HG03025 (cell line): ENCODE measurements around the gene C10orf71.

ENCODE experiments used
- ATAC-seq: cut with Tn5 transposase; IDR thresholded peaks from one replicate; pipeline ENCODE4 v1.9.1; 2021; ENCODE audit warnings: mild to moderate bottlenecking, moderate library complexity; ENCODE audit not compliant: unreplicated experiment, low FRiP score

Gene C10orf71

DNA sequence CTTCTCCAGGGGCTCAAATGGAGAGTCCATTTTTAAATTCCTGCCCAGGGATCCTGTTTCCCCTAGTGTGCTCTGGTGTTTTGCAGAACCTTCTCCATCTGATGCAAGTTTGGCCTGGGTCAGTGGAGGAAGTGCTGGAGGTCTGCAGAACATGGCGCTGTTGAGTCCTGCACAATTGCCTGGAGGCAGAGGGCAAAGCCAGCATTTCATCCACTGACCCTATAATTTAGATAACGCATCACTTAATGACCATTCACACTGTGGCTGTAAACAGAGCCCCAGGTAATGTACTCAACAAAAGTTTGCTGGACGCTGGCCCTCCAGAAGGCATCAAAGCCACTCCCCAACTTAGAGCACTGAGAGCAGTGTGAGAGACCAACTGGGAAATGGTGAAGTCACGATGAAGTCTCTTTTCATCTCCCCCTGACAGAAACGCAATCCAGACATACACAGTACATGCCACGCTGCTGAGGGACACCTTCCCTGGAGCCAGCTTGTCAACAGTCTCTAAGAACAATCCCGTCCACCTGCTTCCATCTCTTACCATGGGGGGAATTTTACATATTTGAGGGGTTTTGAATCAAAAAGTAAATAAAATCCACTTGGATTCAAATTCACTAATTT, 13.4 kb downstream of the C10orf71 start:
- no peak for ATAC-seq

DNA sequence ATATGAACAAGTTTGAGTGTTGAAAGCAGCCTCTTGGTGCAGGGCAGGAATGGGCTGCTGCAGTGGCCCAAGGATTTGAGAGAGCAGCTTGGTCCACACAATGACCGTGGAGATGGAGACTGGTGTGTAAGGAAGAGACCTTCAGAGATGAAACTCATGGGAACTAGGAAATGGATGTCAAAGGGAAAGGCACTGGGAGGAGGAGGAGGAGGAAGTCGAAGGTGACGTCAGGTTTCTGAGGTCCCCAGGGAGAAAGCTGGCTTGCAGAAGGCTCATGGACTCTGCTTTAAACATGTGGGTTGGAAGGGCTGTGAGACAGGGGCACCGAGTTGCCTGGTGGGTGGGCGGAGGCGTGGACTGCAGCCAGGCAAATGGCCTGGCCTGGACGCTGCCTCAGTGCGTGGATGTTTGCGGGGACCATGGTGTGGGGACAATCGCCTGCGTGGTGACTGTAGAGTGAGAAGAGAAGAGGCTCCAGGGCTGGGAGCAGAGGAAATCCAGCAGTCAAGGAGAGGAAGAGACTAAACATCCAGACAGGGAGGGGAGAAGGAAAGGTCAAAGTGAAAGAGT, 14.6 kb downstream of the C10orf71 start:
- ATAC-seq: no peak

DNA sequence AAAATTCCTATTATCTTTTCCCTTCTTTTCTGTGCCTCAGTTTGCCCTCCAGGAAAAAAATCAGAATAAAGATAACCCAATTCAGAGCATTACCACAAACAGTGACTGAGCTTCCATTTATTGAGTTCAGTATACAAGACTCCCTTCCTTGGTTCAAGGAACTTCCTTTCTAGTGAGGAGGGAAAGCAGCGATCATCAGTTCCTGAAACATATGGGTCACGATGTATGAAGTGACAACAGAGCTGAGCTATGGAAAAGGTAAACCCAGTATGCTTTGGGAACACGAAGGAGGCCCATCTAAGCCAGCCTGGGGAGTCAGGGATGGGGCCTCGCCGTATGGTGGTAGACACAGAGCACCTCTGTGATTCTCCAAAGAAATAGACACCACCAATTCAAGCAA, 15.8 kb downstream of the C10orf71 start:
- no peak for ATAC-seq

DNA sequence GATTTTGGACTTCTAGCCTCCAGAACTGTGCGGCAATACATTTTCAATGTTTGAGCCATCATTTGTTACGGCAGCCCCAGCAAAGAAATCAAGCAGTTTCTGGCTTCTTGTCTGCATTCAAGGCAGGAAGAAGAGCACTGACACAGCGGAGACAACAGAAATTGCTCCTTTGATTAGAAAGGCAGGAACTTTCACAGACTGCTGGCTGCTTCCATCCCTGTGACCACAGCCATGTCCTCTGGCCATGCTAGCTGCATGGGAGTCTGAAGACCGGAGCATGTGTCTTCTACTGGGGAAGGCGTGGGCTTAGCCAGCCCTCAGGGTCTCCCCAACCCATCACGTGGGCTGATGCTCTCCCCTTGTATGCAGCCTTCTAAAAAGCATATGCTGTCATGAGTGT, 19.1 kb downstream of the C10orf71 start:
- ATAC-seq: no peak

DNA sequence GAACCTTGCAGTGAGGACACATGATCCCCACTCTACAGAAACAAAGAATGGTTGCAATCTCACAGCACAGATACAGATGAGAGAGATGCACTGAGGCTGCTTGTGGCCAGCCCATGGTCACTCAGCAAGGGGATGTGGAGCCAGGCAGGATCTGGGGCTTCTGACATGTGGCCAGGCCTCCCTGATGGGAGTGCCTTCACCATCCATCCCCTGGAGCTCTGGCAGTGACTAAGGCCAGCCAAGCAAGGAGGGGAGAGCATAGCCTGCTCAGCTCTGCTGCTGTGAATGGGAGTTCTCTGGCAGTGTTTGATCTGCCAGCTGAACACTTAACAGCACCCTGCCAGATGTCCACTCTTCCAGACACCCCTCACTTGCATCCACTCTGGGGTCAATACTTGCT, 19.8 kb downstream of the C10orf71 start:
- ATAC-seq: no peak

DNA sequence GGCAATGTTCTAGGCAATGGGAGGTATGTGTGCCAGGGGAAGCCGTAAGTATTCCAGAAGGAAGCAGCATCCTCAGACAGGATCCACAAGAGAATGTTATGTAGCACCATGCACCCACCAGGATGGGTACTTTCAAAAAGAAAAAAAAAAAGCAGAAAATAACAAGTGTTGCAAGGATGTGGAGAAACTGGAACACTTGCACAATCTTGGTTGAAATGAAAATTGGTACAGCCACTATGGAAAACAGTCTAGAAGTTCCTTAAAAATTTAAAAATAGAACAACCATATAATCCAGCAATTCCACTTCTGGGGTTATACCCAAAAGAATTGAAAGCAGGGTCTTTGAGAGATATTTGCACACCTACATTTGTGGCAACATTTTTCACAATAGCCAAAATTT, 20.2 kb downstream of the C10orf71 start:
- ATAC-seq: no peak

DNA sequence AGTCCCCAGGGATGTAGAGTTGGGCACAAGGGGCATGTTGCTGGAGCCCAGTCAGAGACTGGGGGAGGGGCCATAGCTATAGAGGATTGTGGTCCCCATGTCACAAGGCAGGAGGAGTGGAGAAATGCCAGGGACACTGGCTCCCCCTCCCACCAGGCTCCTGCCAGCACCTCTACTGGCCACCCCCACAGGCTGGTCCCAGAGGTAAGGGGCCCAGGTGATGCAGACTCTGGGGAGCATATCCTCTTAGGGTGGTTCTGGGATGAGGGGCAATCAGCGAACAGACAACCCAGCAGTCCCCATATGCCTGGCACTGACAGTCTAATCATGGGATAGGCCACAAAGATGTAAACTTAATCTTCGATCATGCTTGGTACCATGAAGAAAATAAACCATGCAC, 21.2 kb downstream of the C10orf71 start:
- ATAC-seq: no peak

DNA sequence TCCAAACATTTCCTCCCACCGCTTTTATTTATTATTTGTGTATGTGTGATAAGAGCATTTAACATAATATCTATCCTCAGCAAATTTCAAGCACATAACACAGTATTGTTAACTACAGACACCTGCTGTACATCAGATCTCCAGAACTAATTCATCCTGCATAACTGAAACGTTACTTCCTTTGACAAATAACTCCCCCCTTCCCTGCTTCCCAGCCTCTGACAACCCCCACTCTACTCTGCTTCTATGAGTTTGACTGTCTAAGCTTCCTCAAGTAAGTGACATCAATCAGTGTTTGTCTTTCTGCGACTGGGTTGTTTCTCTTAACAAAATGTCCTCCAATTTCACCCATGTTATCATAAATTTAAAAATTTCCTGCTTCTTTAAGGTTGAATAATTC, 22.1 kb downstream of the C10orf71 start:
- no peak for ATAC-seq

DNA sequence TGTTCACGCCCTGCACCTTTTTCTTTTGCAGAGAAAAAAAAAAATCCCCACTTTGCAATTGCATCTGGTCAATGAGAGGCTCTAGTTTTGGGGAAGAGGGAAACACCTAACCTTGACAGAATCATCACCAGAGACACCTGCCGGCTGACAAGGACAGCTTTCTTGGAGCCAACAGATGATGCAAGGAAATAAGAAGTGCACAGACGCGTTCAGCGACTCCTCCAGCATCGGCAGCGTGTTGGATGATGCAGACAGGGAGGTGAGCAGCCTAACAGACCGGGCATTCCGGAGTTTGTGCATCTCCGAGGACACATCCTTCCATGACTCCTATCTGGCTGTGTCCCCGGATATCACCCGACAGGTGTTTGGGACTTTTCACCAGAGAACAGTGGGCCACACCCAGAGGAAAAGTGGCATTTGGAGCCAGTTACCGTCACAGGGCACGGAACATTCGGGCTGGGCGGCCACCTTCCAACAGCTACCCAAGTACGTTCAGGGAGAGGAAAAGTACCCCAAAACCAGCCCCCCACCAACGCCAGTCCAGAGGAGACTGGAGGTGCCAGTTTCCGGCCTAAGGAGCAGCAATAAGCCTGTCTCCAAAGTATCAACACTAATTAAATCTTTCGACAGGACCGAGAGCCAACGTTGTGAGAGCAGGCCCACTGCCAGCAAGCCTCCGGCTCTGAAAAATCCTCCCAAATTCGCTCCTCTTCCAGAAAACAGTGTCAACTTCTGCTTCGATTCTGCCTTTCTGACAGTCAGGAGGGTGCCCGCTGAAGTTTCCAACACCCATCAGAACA, 23.6 kb downstream of the C10orf71 start:
- no peak for ATAC-seq

DNA sequence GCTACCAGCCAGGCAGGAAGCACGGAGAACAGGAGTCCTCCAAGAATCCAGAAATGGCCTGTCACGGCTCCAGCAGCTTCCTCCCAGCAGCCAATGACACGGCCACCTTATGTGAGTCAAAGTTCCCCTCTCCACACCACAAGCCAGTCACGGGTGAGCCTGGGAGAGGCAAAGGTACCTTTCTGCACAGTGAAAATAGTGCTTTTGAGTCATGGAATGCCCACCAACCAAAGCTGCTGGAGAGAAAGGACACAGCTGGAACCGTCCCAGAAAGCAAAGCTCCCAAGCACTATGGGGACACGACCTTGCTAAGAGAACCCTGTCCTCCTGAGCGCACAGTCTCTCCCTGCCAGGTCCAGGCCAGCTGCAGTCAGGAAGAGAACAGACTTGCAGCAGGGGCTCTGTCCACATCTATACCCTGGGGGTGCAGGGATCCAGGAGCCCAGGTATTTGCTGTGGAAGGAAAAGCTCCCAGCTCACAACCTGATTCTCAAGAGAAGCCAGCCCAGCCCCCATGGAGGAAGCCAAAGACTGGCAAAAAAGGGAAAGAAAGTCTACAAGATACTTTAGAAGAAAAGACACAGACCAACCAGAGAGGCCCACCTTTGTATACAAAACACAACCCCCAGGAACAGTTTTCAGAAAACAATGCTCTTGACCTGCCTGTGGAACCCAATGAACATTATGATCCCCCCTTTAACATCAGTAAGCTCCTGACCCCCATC, 24.4 kb downstream of the C10orf71 start:
- ATAC-seq: no peak

DNA sequence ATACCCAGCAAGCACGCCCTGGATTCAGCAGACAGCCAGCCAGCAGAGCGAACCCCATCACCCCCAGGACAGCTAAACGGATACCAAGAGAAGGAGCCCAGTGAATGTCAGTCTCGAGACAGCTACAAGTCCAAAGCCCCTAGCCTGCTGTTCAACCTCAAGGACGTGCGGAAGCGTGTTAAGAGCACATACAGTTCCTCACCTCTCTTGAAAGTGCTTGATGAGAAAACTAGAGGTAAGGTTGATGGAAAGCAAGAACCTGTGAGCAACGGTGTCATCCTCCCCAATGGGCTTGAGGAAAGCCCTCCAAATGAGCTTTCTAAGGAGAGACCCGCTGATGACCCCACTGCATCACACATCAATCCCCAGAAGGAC, 24.9 kb downstream of the C10orf71 start:
- ATAC-seq: no peak

DNA sequence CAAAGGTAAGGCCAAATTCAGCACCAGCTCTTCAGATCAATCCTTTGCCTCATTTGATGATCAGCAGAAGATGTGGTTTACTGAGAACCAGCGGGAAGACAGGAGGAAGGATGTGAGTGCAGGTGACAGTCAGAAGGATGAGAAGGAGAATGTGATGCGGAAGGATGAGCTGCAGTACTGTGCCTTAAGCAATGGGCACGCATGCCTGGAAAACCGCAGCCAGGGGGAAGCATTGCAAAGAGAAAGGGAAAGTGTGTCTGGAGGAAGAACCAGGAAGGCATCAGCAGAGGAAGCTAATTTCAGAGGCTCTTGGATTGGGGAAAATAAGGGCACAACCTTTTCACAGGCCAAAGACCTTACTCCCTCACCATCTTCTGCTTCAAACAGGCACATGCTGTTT, 25.7 kb downstream of the C10orf71 start:
- no peak for ATAC-seq

DNA sequence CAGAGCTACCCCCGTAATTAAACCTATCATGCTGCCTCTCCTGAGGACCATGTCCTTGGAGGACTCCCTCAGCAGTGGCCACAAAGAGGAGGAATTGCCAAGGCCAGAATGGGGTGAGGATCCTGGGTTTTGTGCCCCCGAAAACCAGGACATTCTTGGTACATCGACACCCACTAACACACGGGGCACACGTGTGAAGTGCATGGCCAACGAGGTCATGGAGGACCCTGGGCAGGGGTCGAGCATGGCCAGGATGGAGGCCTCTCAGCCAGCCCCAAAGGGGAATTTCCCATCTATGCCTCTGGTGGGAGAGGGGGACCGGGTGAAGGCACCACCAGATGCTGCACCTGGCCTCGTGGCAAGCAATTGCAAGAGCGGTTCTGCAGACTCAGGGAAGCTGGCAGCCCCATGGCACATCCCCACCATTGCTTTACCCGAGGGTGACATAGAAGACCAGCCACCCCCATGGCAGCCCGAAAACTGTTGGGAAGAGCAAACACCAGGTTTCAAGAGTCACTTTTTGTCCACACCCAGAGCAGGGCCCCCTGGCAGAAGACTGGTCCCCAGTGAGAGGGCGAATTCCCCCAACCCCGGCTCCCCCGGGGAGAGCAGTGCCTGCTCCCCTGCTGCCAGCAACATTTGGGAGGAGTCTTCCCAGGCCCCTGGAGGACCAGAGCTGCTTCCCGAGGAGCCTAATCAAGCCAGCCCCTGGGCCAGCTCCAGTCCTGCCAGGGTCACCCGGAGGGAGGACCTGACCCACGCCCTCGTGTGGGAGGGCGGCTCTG, 26.4 kb downstream of the C10orf71 start:
- ATAC-seq: no peak

DNA sequence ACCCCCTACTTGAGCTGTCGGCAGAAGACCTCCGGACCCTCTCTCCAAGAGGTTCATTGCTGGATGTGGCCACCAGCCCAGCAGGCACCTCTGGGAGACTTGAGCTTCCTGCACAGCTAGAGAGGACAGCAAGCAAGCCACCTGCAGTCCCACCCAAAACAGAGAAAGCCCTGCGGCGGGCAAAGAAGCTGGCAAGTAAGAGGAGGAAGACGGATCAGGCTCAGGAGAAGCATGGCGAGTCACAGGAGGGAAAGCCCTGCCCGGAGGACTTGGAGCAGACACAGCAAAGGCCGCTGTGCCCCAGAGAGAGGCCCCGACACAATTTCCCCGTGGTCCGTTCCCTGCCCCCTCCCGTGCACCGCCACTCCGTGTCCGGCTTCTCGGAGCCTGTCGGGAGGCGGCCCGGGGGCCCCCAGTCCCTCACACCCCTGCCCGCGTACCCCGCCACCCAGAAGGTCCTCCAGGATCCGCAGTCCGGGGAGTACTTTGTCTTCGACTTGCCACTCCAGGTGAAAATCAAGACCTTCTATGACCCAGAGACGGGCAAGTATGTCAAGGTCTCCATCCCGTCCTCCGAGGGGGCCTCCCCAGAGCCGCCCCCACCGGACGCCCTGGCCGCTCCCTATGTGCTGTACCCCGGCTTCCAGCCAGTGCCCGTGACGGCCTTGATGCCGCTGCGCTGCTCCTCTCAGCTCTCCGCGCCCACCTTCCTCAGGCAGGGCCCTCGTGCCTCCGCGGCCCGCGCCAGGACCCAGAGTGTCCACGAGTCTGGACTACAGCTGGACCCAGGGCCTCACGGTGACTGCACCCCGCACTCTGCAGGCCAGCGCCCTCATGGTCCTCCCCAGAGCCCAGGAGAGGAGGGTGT, 27.2 kb downstream of the C10orf71 start:
- ATAC-seq: no peak

DNA sequence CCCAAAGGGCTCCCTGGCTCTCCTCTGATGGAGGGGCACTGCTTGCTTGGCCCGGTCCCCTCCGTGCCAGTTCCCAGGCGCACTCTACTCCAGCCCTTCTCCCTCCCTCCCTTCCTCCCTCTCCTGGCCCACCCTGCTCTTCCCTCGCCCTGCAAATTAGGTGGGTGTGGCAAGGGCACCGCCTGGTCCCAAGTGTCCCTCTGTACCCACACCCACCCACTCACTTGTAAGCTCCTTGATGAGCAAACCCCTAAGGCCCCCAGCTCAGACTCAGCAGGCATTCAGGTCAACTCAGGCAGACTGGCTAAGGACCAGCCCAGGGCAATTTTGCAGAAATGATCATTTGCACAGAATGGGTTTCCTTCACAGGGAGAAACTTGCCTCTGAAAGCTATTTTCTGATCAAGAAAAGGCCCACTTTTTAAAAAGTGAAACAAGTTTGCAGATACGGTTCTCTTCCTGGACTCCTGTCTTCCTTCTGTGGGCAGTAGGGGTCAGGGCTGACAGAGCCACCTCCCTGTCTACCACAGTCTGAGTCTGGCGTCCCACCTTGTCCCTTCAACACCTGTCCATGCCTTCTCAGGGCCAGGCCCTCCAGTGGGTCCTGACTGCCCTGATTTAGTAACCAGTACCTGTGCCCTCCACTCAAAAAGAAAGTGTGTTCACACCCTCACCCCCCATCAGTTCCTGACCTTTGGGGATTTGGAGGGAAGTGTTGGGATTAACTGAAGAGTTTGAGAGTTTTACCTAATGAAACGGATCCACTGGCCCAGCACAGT, 28.3 kb downstream of the C10orf71 start:
- no peak for ATAC-seq

DNA sequence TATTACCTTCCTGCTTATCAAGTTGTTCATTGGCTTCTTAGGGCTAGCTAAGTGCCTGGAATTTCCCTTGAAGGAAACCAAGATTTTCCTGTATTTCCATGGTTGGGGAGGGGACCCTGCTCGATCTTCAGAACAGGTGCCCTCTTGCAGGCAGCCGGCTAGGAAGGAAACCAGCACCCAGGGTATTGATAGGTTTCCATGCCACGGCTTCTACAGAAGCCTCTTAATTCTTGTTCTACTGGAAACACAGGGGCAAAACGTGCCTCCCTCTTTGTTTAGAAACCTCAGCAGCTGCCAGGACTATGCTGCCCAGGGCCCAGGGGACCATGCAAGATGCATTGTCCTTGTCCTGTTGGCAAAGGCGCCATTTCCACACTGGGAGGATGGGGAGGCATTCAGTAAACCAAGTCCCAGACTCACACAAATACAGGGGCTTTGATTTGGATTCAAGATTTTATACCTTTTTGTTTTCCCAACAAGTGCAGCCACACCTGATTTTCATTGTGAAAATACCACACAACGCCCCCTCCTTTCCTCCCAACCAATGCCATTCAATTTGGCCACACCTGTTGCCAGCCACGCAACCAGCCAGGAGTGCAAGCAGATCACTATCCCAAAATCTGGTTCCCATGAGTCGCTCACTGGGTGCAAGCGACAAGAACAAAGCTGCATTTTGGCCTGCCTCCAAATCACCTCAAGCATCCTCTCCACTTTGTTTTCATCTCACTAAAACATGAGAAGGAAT, 29.6 kb downstream of the C10orf71 start:
- no peak for ATAC-seq

DNA sequence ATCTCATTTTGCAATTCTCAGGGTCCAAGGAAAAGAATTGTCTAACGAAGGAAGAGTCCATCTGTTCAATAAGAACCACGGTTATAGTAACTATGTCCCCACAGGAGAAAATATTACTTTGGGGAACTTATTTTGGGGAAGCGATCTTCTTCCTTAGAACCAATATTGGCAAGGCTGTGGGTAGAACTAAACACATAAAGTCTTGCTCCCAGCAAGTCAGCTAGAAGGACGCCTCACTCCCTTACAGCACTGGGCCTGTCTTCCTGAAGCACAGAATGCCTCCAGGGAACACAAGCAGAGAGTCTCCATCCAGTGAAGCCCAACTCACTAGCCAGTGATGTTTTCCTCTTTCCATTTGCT, 30.2 kb downstream of the C10orf71 start:
- no peak for ATAC-seq

DNA sequence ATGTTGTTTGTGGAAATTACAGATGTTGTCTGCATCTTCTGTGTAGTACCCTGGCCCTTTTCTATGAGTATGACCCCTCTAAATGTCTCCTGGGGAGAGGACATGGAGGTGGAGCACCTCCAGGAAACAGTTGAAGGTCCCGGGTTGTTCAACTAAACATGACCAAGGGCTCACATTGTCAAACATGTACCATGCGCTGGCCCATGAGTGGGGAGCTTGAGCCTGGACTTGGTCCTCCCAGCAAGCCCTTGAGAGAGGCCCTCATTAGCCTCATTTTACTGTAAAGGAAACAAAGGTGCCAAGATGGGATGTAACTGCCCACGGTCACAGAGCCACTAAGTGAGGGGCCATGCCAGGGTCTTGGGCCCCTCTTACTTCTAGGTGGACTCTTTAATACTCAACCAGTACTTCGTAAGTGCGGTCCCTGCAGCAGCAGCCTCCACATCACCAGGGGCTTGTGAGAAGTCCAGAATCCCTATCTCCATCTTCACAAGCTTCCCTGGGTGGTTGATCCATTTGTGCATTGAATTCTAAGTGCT, 31.2 kb downstream of the C10orf71 start:
- no peak for ATAC-seq
